Measurements from ENCODE around the gene PNPLA2.

Gene PNPLA2

DNA sequence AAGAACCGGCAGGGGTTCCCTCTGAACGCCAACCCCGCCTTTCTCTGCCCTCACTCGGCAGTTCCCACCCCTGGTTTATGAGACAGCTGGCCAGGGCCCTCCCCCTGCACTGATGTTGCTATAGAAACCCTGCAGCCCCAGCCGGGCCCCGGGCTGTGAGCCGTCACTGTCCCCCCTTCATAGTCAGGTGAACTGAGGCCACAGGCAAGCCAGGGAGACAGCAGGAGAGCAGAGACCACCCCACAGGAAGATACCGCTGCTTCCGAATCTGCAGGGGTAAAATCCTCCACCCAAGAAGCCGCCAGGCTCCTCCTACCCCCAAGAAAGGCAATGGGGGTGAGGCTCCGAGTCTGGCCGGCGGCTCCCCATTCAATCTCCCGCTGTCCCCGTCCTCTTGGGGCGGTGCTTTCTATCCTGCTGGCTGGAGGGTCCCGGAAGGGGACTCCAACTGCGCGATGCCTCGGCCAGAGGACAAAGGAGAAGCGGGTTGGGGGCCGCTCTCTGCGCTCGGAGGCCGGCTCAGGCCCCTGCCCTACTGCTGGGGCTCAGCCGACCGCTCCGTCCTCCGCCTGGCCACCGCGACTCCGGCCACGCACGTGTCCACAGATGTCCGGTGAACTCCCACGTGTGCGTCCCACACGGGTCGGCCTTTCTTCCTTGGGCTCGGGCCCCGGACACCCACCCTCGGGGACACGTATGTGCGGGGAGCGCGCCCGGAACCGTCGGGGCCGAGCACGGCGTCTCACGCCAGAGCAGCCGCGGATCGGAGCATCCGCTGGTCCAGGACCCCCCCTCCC is 21.2 kb upstream of the PNPLA2 start:
- peak; percentile 70 for ATAC-seq
- TF ChIP-seq ARNTL (CRISPR knock-in tag; IDR thresholded peaks at IDR 0.05; ENCODE audit: borderline replicate concordance, low read depth) (no peak), TOX (CRISPR knock-in tag; IDR thresholded peaks at IDR 0.05; ENCODE audit: borderline replicate concordance) (no peak), ZFP30 (CRISPR knock-in tag; IDR thresholded peaks at IDR 0.05) (no peak), ISL1 (CRISPR knock-in tag; IDR thresholded peaks at IDR 0.05) (no peak)
- TF ChIP-seq, protein P1, sequence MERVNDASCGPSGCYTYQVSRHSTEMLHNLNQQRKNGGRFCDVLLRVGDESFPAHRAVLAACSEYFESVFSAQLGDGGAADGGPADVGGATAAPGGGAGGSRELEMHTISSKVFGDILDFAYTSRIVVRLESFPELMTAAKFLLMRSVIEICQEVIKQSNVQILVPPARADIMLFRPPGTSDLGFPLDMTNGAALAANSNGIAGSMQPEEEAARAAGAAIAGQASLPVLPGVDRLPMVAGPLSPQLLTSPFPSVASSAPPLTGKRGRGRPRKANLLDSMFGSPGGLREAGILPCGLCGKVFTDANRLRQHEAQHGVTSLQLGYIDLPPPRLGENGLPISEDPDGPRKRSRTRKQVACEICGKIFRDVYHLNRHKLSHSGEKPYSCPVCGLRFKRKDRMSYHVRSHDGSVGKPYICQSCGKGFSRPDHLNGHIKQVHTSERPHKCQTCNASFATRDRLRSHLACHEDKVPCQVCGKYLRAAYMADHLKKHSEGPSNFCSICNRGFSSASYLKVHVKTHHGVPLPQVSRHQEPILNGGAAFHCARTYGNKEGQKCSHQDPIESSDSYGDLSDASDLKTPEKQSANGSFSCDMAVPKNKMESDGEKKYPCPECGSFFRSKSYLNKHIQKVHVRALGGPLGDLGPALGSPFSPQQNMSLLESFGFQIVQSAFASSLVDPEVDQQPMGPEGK (CRISPR knock-in tag; IDR thresholded peaks at IDR 0.05; ENCODE audit: borderline replicate concordance): no peak
- TF ChIP-seq, protein P2, sequence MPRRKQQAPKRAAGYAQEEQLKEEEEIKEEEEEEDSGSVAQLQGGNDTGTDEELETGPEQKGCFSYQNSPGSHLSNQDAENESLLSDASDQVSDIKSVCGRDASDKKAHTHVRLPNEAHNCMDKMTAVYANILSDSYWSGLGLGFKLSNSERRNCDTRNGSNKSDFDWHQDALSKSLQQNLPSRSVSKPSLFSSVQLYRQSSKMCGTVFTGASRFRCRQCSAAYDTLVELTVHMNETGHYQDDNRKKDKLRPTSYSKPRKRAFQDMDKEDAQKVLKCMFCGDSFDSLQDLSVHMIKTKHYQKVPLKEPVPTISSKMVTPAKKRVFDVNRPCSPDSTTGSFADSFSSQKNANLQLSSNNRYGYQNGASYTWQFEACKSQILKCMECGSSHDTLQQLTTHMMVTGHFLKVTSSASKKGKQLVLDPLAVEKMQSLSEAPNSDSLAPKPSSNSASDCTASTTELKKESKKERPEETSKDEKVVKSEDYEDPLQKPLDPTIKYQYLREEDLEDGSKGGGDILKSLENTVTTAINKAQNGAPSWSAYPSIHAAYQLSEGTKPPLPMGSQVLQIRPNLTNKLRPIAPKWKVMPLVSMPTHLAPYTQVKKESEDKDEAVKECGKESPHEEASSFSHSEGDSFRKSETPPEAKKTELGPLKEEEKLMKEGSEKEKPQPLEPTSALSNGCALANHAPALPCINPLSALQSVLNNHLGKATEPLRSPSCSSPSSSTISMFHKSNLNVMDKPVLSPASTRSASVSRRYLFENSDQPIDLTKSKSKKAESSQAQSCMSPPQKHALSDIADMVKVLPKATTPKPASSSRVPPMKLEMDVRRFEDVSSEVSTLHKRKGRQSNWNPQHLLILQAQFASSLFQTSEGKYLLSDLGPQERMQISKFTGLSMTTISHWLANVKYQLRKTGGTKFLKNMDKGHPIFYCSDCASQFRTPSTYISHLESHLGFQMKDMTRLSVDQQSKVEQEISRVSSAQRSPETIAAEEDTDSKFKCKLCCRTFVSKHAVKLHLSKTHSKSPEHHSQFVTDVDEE (CRISPR knock-in tag; IDR thresholded peaks at IDR 0.05): no peak

DNA sequence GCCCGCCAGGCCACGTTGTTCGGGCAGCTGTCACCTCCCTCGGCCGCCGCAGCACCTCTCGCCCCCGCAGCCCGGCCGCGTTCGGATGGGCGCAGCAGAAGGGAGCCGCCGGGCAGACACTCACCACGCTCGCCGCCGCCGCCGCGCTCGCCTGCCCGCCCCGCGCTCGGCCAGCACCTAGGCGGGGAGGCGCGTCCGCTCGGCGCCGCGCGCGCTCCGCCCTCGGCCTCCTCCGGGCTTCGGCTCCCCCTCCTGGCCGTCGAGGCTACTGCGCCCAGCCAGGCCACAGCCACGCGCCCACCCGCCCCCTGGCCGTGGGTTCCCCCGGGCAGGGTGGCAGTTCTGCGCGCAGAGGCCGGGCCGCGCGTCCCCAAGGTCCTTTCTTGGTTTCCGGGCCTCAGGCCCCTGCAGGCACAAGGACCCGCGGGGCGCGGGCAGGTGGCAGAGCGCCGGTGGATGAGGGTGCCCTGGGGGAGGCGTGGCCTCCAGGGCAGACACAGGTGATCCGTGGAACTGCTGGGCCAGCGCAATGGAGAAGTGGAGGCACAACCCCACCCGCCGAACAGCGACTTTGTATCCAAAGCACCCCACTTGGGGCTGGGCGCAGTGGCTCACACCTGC is 20.5 kb upstream of the PNPLA2 start, which contains the start of gene SLC25A22:
SLC25A22 (minus strand) TSS at position 189 of the 621 bp plus-strand sequence. CDS start 3,275 bp downstream, outside the sequence.
- peak; percentile 56 for ATAC-seq
- TF ChIP-seq ISL1 (CRISPR knock-in tag; IDR thresholded peaks at IDR 0.05): no peak
- TF ChIP-seq ZFP3 (CRISPR knock-in tag; IDR thresholded peaks at IDR 0.05): no peak
- no peak for TF ChIP-seq ZNF565 (CRISPR knock-in tag; conservative IDR thresholded peaks at IDR 0.05; ENCODE audit: low read depth)
- no peak for TF ChIP-seq TOX (CRISPR knock-in tag; IDR thresholded peaks at IDR 0.05; ENCODE audit: borderline replicate concordance)
- no peak for TF ChIP-seq CSDC2 (CRISPR knock-in tag; IDR thresholded peaks at IDR 0.05)
- TF ChIP-seq RARB (CRISPR knock-in tag; IDR thresholded peaks at IDR 0.05): no peak
- TF ChIP-seq ARNTL (CRISPR knock-in tag; IDR thresholded peaks at IDR 0.05; ENCODE audit: borderline replicate concordance, low read depth): no peak
- TF ChIP-seq PPARA (CRISPR knock-in tag; IDR thresholded peaks at IDR 0.05; ENCODE audit: borderline replicate concordance): no peak
- TF ChIP-seq CREB5 (CRISPR knock-in tag; IDR thresholded peaks at IDR 0.05; ENCODE audit: low read depth): no peak
- no peak for TF ChIP-seq ZNF8 (CRISPR knock-in tag; IDR thresholded peaks at IDR 0.05)
- TF ChIP-seq BACH2 (CRISPR knock-in tag; IDR thresholded peaks at IDR 0.05; ENCODE audit: borderline replicate concordance): no peak
- TF ChIP-seq, protein P3, sequence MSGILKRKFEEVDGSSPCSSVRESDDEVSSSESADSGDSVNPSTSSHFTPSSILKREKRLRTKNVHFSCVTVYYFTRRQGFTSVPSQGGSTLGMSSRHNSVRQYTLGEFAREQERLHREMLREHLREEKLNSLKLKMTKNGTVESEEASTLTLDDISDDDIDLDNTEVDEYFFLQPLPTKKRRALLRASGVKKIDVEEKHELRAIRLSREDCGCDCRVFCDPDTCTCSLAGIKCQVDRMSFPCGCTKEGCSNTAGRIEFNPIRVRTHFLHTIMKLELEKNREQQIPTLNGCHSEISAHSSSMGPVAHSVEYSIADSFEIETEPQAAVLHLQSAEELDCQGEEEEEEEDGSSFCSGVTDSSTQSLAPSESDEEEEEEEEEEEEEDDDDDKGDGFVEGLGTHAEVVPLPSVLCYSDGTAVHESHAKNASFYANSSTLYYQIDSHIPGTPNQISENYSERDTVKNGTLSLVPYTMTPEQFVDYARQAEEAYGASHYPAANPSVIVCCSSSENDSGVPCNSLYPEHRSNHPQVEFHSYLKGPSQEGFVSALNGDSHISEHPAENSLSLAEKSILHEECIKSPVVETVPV (CRISPR knock-in tag; IDR thresholded peaks at IDR 0.05): no peak
- TF ChIP-seq GLIS3 (CRISPR knock-in tag; IDR thresholded peaks at IDR 0.05): no peak
- no peak for TF ChIP-seq ZC3H10 (CRISPR knock-in tag; IDR thresholded peaks at IDR 0.05)

DNA sequence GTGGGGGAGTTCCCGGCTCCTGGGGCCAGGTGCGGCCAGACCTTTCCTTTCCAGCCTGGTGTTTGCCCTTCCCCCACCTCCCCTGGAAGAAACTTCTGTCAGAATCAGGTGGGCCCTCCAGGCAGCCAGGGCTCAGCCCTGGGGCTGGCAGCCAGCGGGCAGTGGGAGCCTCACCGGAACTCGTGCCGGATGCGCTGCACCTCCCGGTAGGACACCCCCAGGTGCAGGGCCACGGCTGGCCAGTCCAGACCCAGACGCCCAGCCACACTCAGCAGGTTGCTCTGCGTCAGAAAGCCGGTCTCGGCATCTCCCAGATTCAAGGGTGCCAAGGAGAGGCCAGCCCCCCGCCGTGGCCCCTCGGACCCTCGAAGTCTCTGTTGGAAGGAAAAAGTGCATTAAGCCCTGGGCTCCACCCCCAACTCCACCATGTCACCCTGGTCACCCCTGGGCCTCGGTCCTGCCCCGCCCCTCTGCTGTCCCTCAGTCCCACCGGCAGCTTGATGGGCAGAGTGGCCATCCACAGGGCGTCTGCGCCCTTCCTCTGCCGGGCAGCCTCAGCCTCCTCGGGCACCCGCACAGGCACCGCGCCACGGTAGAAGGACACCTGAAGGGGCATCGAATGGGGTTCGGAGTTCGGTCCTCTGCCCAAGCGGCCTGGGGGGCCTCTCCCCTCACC is 18.9 kb upstream of the PNPLA2 start:
- no peak for ATAC-seq
- TF ChIP-seq ARNTL (CRISPR knock-in tag; IDR thresholded peaks at IDR 0.05; ENCODE audit: borderline replicate concordance, low read depth) (no peak), ZNF565 (CRISPR knock-in tag; conservative IDR thresholded peaks at IDR 0.05; ENCODE audit: low read depth) (no peak), BACH2 (CRISPR knock-in tag; IDR thresholded peaks at IDR 0.05; ENCODE audit: borderline replicate concordance) (no peak), ISL1 (CRISPR knock-in tag; IDR thresholded peaks at IDR 0.05) (no peak)

DNA sequence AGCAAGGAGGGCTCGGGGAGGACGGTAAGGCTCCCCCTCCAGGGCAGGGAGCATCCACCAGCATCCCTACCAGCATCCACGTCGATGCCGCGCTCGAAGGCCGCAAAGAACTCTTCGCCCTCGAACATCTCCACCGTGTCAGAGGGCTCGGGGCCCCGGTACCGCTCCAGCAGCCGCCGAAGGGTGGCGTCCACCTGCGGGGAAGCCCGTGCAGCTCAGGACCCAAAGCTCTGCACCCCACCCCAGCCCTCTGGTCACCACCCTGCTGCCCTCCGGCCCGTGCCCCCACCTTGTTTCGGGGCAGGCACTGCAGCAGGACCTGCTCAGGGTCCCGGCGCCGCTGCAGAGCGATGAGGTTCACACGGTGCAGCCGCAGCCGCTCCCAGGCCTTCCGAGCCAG is 18.2 kb upstream of the PNPLA2 start:
- ATAC-seq: no peak
- no peak for TF ChIP-seq ISL1 (CRISPR knock-in tag; IDR thresholded peaks at IDR 0.05)
- TF ChIP-seq, protein P4, sequence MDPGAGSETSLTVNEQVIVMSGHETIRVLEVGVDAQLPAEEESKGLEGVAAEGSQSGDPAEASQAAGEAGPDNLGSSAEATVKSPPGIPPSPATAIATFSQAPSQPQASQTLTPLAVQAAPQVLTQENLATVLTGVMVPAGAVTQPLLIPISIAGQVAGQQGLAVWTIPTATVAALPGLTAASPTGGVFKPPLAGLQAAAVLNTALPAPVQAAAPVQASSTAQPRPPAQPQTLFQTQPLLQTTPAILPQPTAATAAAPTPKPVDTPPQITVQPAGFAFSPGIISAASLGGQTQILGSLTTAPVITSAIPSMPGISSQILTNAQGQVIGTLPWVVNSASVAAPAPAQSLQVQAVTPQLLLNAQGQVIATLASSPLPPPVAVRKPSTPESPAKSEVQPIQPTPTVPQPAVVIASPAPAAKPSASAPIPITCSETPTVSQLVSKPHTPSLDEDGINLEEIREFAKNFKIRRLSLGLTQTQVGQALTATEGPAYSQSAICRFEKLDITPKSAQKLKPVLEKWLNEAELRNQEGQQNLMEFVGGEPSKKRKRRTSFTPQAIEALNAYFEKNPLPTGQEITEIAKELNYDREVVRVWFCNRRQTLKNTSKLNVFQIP (CRISPR knock-in tag; IDR thresholded peaks at IDR 0.05; ENCODE audit: borderline replicate concordance, low read depth): no peak
- TF ChIP-seq CREB5 (CRISPR knock-in tag; IDR thresholded peaks at IDR 0.05; ENCODE audit: low read depth): no peak
- no peak for TF ChIP-seq ZNF8 (CRISPR knock-in tag; IDR thresholded peaks at IDR 0.05)
- TF ChIP-seq BACH2 (CRISPR knock-in tag; IDR thresholded peaks at IDR 0.05; ENCODE audit: borderline replicate concordance): no peak
- TF ChIP-seq ZFP3 (CRISPR knock-in tag; IDR thresholded peaks at IDR 0.05): no peak
- TF ChIP-seq ZC3H10 (CRISPR knock-in tag; IDR thresholded peaks at IDR 0.05): no peak
- TF ChIP-seq ZNF565 (CRISPR knock-in tag; conservative IDR thresholded peaks at IDR 0.05; ENCODE audit: low read depth): no peak
- no peak for TF ChIP-seq CSDC2 (CRISPR knock-in tag; IDR thresholded peaks at IDR 0.05)
- TF ChIP-seq ZFP30 (CRISPR knock-in tag; IDR thresholded peaks at IDR 0.05): no peak
